Measurements from ENCODE around the gene TMC6. TPM values are rescaled to one million over a fixed set of nuclear protein-coding genes. Genes with fewer than 3 reads are reported as not detected.

The TMC6 gene
- total and polyA plus RNA-seq, 2 of the 13 experiments (the other 11 are each of a cell fraction or from before 2014, with no cell fraction given) = 48.4 to 99.1 TPM

- no peak for TF ChIP-seq STAT6 (CRISPR knock-in tag; IDR thresholded peaks at IDR 0.05; ENCODE audit: borderline replicate concordance)
- no peak for TF ChIP-seq ETV5 (CRISPR knock-in tag; IDR thresholded peaks at IDR 0.05; ENCODE audit: borderline replicate concordance)
- no peak for TF ChIP-seq KIAA2018 (CRISPR knock-in tag; IDR thresholded peaks at IDR 0.05; ENCODE audit: borderline replicate concordance)
- TF ChIP-seq CREM (IDR thresholded peaks at IDR 0.05) = no peak
- no peak for TF ChIP-seq CREM (CRISPR knock-in tag; IDR thresholded peaks at IDR 0.05)
- no peak for TF ChIP-seq ZNF570 (CRISPR knock-in tag; IDR thresholded peaks at IDR 0.05; ENCODE audit: borderline replicate concordance)
- no peak for TF ChIP-seq KDM1A (CRISPR knock-in tag; IDR thresholded peaks at IDR 0.05)
- TF ChIP-seq GMEB2 (CRISPR knock-in tag; IDR thresholded peaks at IDR 0.05; ENCODE audit: low read depth) = no peak
- peak; percentile 60; the same call in 1 of the 2 replicates for TF ChIP-seq CCDC6 (CRISPR knock-in tag; IDR thresholded peaks at IDR 0.05)
- peak; percentile 67 for TF ChIP-seq POGZ (CRISPR knock-in tag; IDR thresholded peaks at IDR 0.05)
- peak; percentile 79 for TF ChIP-seq TFE3 (CRISPR knock-in tag; IDR thresholded peaks at IDR 0.05)
- TF ChIP-seq ZMYM4 (CRISPR knock-in tag; IDR thresholded peaks at IDR 0.05) = peak; percentile 25
- peak; percentile 17; the same call in 1 of the 2 replicates for TF ChIP-seq DMAP1 (CRISPR knock-in tag; IDR thresholded peaks at IDR 0.05)
These were observed 16.4 kb upstream of the TMC6 start (continued) for GRCh38 chr17:78144736-78145641.

All from HepG2 (cell line).